HL-60/S4 treated with phorbol 12-myristate 13-acetate at 8.2 ng/mL for 4 days and 3 days (cell line): ENCODE measurements around the gene MRC1.

Experiments used
- in situ Hi-C: fragments of 300-500 bp; cut with MboI; formaldehyde crosslinking; loops from 2 replicates; pipeline ENCODE4 v1.15.0; 2022; ENCODE audit warnings: low sequenced_read_pairs

The MRC1 gene

DNA sequence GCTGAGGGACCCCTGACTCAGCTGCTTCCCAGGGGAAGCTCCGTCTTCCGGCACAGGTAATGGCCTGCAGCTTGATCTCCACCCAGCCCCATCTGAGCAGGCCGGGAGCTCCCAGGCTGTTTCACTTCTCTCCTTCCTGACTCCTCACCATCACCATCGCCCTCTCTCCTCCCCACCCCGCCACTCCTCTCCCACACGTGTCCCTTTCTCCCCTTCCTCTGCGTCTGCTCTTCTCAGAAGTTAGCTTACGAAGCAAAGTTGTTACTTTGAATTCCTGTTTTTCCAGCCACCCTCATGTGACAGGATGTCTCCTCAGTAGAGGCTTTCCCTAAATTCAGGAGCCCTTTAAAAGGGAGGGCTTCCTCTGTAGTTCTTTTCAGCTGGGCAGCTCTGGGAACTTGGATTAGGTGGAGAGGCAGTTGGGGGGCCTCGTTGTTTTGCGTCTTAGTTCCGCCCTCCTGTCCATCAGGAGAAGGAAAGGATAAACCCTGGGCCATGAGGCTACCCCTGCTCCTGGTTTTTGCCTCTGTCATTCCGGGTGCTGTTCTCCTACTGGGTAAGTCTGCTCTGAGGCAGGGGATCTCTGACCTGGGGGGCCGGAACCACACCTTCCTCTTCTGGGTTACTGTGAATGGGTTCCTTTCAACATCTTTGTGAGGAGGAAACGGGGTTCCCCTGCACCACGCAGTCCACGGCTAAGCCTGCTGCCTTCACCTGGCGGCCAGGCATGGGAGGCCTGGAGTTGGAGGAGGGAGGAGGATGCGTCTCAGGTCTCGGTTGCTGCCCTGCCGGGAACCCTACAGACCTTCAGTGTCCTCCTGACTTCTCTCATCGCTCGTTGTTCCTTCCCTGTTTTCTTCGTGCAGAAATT lies at the start of gene MRC1:
Gene MRC1 (plus strand): TSS at position 378 of the 871 bp plus-strand sequence. CDS start 118 bp downstream, at position 496.
- in situ Hi-C loops, result no loop called here

GRCh38 chr10:17764142-17764541 lies 45.0 kb upstream of the MRC1 start:
- in situ Hi-C loops, result no loop called here

DNA sequence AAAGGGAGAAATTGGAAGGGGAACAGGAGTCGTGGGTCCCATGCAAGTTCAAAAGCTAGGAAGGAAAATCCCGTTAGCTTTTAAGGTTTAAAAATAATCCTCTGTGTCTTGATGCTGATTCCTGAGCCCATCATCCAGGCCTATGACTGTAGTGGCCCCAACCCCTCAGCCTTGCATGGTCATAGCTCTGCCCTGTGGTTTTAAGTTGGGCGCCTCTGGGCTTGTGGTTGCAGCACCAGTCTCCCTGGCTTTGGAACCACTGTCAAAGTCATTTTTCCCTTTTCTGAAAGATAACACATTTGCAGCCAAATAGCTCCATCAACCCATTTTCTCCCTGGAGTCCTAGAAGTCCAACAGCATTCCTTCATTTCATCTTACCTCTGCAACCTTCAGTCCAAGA lies 43.5 kb upstream of the MRC1 start:
- in situ Hi-C loops, result no loop called here

- in situ Hi-C loops, result no loop called here
These were observed 42.4 kb upstream of the MRC1 start for GRCh38 chr10:17766731-17767130.

- in situ Hi-C loops, result no loop called here
These were observed 40.7 kb upstream of the MRC1 start for GRCh38 chr10:17768496-17768895.

DNA sequence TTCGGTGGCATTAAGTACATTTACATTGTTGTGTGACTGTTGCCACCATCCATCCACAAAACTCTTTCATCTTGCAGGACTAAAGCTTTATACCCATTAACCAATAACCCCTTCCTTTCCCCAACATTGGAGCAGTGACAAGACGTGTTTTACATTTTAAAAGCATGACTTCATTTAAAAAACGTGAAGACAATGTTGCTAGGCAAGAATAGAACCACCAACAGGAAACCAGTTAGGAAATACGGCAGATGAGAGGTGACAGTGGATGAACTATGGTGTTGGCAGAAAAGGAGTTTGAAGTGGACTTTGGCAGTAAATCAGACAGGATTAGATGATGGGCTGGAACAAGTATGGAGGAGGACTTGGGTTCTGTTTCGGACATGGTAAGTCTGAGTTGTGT lies 40.2 kb upstream of the MRC1 start:
- in situ Hi-C loops, result no loop called here

DNA sequence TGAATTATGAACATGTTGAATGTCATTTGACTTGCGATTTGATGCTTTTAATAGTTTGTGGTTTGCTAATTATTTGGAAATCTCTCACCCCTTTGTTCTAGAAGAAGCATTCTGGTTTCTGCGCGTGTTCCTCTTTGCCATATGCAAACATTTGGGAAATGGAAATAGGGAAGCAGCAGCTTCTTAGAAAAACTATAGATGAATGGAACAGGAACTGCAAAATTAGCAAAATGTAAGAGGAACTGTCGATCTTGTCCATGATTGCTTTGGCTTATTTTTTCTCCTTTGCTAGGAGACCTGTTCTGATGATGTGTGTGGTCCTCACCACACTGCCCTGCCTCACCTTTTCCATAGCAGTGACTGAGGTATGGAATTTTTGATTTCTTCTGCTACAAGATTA lies 38.1 kb upstream of the MRC1 start:
- in situ Hi-C loops, result no loop called here

GRCh38 chr10:17779784-17780183 lies 29.4 kb upstream of the MRC1 start:
- in situ Hi-C loops, result no loop called here

DNA sequence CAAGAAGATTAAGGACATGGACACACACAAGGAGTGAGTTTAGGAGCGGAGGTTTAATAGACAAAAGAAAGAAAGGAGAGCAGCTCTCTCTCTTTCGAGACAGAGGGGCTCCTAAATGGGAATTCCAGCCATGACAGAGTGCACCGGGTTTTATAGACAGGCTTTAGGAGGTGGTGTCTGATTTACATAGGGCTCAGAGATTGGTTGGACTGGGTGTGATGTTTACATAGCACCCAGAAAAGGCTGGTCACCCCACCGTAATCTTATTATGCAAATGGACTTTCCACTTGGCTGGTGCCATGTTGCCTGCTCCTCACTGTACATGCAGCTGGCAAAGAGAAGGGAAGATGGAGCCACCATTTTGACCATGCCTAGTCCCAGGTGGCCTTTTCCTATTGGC lies 28.4 kb upstream of the MRC1 start:
- in situ Hi-C loops, result no loop called here

DNA sequence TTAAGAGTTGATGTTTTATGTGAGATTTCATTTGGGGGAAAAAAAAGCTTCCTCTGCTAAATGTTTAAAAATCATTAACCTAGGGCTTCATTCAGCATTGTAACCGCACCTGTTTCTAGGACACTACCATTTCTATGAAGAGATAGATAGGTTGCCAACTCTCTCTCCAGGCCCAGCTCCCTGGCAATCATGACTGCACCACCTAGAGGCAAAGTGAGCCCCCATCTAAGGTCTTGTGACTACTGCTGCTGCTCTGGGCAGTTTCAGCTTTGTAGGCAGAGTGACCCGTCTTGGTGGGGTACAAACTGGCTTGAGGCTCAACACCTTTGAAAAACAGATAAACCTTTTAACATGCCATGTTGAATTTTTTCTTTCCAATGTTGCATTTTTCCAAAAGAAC lies 27.3 kb upstream of the MRC1 start:
- in situ Hi-C loops, result no loop called here

DNA sequence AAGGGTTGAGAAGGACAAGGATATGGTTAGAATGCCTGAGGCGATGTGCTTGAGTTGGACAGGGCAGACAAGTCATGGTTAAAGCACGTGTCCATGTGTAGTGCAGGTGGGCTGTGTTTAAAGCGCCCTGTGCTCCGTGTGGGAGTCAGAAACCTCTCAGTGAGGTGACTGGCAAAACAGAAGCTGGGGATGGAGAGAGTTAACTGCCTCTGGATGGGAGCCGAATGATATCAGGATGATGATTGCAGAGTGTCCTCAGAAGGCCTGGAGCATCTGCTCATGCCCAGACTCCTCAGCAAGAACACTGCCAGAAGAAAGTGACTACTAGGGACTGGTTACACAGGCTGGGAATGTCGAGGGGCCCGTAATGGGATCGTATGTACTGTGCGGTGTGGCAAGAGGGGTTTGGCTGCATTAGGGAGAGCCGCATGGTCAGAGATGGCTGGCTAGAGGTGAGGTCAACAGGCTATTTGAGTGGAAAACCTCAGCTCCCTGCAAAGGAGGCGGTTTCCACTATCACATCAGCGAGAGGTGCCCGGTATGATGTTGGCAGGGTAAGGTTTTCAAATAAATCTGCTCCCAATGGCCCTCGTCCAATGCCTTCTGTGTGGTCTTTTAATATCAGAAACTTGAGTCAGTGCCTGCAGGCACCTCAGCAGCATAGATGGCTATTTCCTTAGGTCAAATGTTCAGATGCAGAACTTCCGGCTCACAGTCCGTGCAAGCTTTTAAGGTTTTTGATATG lies 26.1 kb upstream of the MRC1 start:
- in situ Hi-C loops, result no loop called here

DNA sequence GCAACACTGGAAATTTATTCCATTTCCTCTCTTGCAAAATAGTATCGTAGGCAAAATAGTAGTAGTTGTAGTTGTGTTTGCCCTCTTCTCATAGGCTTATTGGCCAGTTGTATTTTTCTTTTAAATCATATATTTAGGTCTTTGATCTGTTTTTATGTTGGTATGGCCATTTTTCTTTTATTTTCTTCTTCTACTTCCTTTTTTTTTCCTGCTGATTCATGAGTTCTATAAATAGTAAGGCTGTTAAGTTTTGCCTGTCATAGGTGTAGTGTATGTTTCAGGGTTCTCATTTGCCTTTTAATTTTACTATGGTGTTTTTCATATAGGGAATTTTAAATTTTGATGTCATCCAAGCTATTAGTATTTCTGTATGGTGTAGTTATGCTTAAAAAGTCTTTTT lies 25.4 kb upstream of the MRC1 start:
- in situ Hi-C loops, result no loop called here

GRCh38 chr10:17784688-17785087 lies 24.5 kb upstream of the MRC1 start:
- in situ Hi-C loops, result no loop called here

GRCh38 chr10:17785276-17785930 lies 23.7 kb upstream of the MRC1 start:
- in situ Hi-C loops, result no loop called here

GRCh38 chr10:17787087-17787961 lies 21.8 kb upstream of the MRC1 start:
- in situ Hi-C loops, result no loop called here

- in situ Hi-C loops, result no loop called here
These were observed 20.5 kb upstream of the MRC1 start for GRCh38 chr10:17788646-17789045.

GRCh38 chr10:17789396-17789795 lies 19.8 kb upstream of the MRC1 start:
- in situ Hi-C loops, result no loop called here

GRCh38 chr10:17790651-17791050 lies 18.5 kb upstream of the MRC1 start:
- in situ Hi-C loops, result no loop called here

GRCh38 chr10:17792991-17793390 lies 16.2 kb upstream of the MRC1 start:
- in situ Hi-C loops, result no loop called here

- in situ Hi-C loops, result no loop called here
These were observed 15.1 kb upstream of the MRC1 start for GRCh38 chr10:17793823-17794644.
